Measurements from ENCODE around the gene NEUROD2.

The NEUROD2 gene

GRCh38 chr17:39564211-39564848 is 43.4 kb downstream of the NEUROD2 start (continued):
- TF ChIP-seq, protein P1, sequence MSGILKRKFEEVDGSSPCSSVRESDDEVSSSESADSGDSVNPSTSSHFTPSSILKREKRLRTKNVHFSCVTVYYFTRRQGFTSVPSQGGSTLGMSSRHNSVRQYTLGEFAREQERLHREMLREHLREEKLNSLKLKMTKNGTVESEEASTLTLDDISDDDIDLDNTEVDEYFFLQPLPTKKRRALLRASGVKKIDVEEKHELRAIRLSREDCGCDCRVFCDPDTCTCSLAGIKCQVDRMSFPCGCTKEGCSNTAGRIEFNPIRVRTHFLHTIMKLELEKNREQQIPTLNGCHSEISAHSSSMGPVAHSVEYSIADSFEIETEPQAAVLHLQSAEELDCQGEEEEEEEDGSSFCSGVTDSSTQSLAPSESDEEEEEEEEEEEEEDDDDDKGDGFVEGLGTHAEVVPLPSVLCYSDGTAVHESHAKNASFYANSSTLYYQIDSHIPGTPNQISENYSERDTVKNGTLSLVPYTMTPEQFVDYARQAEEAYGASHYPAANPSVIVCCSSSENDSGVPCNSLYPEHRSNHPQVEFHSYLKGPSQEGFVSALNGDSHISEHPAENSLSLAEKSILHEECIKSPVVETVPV (CRISPR knock-in tag; IDR thresholded peaks at IDR 0.05) = no peak
- TF ChIP-seq ZFP30 (CRISPR knock-in tag; IDR thresholded peaks at IDR 0.05) = no peak
- TF ChIP-seq ARNTL (CRISPR knock-in tag; IDR thresholded peaks at IDR 0.05; ENCODE audit: borderline replicate concordance, low read depth) = no peak
- TF ChIP-seq OSR1 (CRISPR knock-in tag; IDR thresholded peaks at IDR 0.05) = no peak
- TF ChIP-seq ZC3H10 (CRISPR knock-in tag; IDR thresholded peaks at IDR 0.05) = no peak
- TF ChIP-seq RARB (CRISPR knock-in tag; IDR thresholded peaks at IDR 0.05) = no peak

DNA sequence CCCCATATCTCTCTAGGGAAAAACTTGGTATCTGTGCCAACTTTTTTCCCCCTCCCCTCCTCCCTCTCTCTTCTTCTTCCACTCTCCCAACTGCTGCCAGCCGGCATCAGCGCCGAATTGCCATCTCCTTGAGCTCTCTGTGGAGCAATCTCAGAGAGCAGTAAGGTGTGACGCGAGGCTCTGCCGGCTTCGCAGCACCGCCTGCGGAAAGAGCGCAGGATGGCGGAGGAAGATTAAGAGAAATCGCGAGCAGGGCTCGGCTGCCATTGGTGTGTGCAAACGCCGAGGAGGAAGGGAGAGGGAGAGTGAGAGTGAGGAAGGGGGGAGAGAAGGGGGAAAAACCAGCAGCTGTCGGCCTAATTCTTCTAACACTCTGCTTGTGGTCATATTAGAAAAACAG is 44.2 kb downstream of the NEUROD2 start:
- no peak for TF ChIP-seq PPARA (CRISPR knock-in tag; IDR thresholded peaks at IDR 0.05; ENCODE audit: borderline replicate concordance)
- TF ChIP-seq ZNF70 (CRISPR knock-in tag; IDR thresholded peaks at IDR 0.05) = no peak
- TF ChIP-seq ZFP30 (CRISPR knock-in tag; IDR thresholded peaks at IDR 0.05) = no peak
- TF ChIP-seq ZFP3 (CRISPR knock-in tag; IDR thresholded peaks at IDR 0.05) = no peak
- TF ChIP-seq, protein P1 (CRISPR knock-in tag; IDR thresholded peaks at IDR 0.05) = no peak
- no peak for TF ChIP-seq RARB (CRISPR knock-in tag; IDR thresholded peaks at IDR 0.05)
- TF ChIP-seq GLIS3 (CRISPR knock-in tag; IDR thresholded peaks at IDR 0.05) = no peak
- ATAC-seq = no peak

DNA sequence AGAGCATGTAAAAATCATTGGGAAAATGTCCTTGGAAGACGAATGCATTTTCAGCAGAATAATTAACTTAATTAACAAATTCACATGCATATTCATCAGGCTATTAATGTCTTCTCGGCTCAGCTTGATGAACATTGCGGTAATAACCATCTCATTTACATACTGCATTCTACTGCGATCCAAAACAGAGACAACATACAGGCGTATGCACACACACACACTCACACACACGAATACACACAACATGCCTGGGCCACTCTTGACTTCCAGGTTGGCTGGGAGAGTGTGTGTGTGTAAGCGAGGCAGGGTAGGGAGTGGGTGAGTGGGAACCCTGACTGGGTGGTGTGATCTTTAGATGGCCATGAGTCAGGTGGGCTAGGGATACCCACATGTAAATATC is 44.7 kb downstream of the NEUROD2 start:
- no peak for ATAC-seq
- TF ChIP-seq BACH2 (CRISPR knock-in tag; IDR thresholded peaks at IDR 0.05; ENCODE audit: borderline replicate concordance) = no peak
- no peak for TF ChIP-seq TCF4 (CRISPR knock-in tag; IDR thresholded peaks at IDR 0.05; ENCODE audit: borderline replicate concordance)
- TF ChIP-seq OSR1 (CRISPR knock-in tag; IDR thresholded peaks at IDR 0.05) = no peak
- no peak for TF ChIP-seq TSHZ2 (CRISPR knock-in tag; IDR thresholded peaks at IDR 0.05)
- no peak for TF ChIP-seq RARB (CRISPR knock-in tag; IDR thresholded peaks at IDR 0.05)
- no peak for TF ChIP-seq ZFP30 (CRISPR knock-in tag; IDR thresholded peaks at IDR 0.05)
- no peak for TF ChIP-seq CSDC2 (CRISPR knock-in tag; IDR thresholded peaks at IDR 0.05)
- TF ChIP-seq ZC3H10 (CRISPR knock-in tag; IDR thresholded peaks at IDR 0.05) = no peak
- TF ChIP-seq ZNF565 (CRISPR knock-in tag; conservative IDR thresholded peaks at IDR 0.05; ENCODE audit: low read depth) = no peak
- TF ChIP-seq ESRRG (CRISPR knock-in tag; IDR thresholded peaks at IDR 0.05) = no peak
- no peak for TF ChIP-seq PPARA (CRISPR knock-in tag; IDR thresholded peaks at IDR 0.05; ENCODE audit: borderline replicate concordance)
- TF ChIP-seq GLIS3 (CRISPR knock-in tag; IDR thresholded peaks at IDR 0.05) = no peak
- no peak for TF ChIP-seq ZFP3 (CRISPR knock-in tag; IDR thresholded peaks at IDR 0.05)
- TF ChIP-seq SNAI2 (CRISPR knock-in tag; IDR thresholded peaks at IDR 0.05) = no peak
- TF ChIP-seq, protein P1 (CRISPR knock-in tag; IDR thresholded peaks at IDR 0.05) = no peak

DNA sequence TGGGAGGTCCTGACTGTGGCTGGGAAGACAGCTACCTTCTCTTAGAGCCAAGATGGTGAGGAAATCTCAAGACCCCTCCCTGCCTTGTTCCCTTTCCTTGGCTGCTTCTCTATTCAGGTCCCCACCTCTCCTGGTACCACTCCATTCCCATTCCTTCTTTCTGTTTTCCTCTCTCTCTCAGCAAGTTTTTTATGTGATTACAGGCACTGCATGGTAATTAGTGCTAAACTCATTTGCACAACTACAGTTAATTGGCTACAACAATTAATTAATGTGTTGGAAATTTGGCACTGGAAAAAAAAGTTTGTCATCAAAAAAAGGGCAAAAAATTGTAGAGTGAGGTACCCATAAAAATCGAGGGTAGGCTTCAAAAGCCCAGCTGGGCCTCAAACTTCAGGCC is 45.3 kb downstream of the NEUROD2 start:
- TF ChIP-seq OSR1 (CRISPR knock-in tag; IDR thresholded peaks at IDR 0.05) (no peak), ESRRG (CRISPR knock-in tag; IDR thresholded peaks at IDR 0.05) (no peak), CREB5 (CRISPR knock-in tag; IDR thresholded peaks at IDR 0.05; ENCODE audit: low read depth) (no peak), ZFP30 (CRISPR knock-in tag; IDR thresholded peaks at IDR 0.05) (no peak), RARB (CRISPR knock-in tag; IDR thresholded peaks at IDR 0.05) (no peak), ZNF565 (CRISPR knock-in tag; conservative IDR thresholded peaks at IDR 0.05; ENCODE audit: low read depth) (no peak), ZNF8 (CRISPR knock-in tag; IDR thresholded peaks at IDR 0.05) (no peak), SNAI2 (CRISPR knock-in tag; IDR thresholded peaks at IDR 0.05) (no peak), TCF4 (CRISPR knock-in tag; IDR thresholded peaks at IDR 0.05; ENCODE audit: borderline replicate concordance) (no peak), PPARA (CRISPR knock-in tag; IDR thresholded peaks at IDR 0.05; ENCODE audit: borderline replicate concordance) (no peak), GLIS3 (CRISPR knock-in tag; IDR thresholded peaks at IDR 0.05) (no peak), ZFP3 (CRISPR knock-in tag; IDR thresholded peaks at IDR 0.05) (no peak), ZNF70 (CRISPR knock-in tag; IDR thresholded peaks at IDR 0.05) (no peak), CSDC2 (CRISPR knock-in tag; IDR thresholded peaks at IDR 0.05) (no peak), ISL1 (CRISPR knock-in tag; IDR thresholded peaks at IDR 0.05) (no peak), TOX (CRISPR knock-in tag; IDR thresholded peaks at IDR 0.05; ENCODE audit: borderline replicate concordance) (no peak)
- TF ChIP-seq, protein P1 (CRISPR knock-in tag; IDR thresholded peaks at IDR 0.05) = no peak
- TF ChIP-seq, protein P2, sequence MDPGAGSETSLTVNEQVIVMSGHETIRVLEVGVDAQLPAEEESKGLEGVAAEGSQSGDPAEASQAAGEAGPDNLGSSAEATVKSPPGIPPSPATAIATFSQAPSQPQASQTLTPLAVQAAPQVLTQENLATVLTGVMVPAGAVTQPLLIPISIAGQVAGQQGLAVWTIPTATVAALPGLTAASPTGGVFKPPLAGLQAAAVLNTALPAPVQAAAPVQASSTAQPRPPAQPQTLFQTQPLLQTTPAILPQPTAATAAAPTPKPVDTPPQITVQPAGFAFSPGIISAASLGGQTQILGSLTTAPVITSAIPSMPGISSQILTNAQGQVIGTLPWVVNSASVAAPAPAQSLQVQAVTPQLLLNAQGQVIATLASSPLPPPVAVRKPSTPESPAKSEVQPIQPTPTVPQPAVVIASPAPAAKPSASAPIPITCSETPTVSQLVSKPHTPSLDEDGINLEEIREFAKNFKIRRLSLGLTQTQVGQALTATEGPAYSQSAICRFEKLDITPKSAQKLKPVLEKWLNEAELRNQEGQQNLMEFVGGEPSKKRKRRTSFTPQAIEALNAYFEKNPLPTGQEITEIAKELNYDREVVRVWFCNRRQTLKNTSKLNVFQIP (CRISPR knock-in tag; IDR thresholded peaks at IDR 0.05; ENCODE audit: borderline replicate concordance, low read depth) = no peak
- ATAC-seq = no peak
